H1 (cell line): ENCODE measurements around the gene TRAPPC12. TPM values are rescaled to one million over a fixed set of nuclear protein-coding genes. Genes with fewer than 3 reads are reported as not detected.

Experiments
- CTCF ChIA-PET: fragments of 300-600 bp; sonication (Branson Sonifier 250); formaldehyde crosslinking; loops from one replicate; lab custom pipeline; 2021; ENCODE audit not compliant: partially characterized antibody; lab: Charles Lee
- POLR2A ChIA-PET: fragments of 300-600 bp; sonication (Branson Sonifier 250); formaldehyde crosslinking; loops from one replicate; lab custom pipeline; 2021; ENCODE audit warnings: inconsistent platforms; ENCODE audit not compliant: partially characterized antibody; lab: Charles Lee
- DNase-seq, 2 experiments: peaks; one replicate each; pipeline versions ENCODE4 v3.0.0 to v3.0.0-alpha.2; 2010 to 2022; ENCODE audit warnings: low spot score in 2 of 2, low read depth in 1 of 2, mixed read lengths in 1 of 2
- FAIRE-seq: peaks from 2 replicates; lab custom pipeline; 2011; peaks lifted over from hg19 to GRCh38; lab: Jason Lieb, UNC
- H2AFZ ChIP-seq: 2 replicates; pipeline ENCODE4 v1.8.1; 2012; ENCODE audit warnings: low read length, inconsistent platforms
- H2AK5ac ChIP-seq: 2 replicates; pipeline ENCODE4 v1.6.1; 2013; ENCODE audit warnings: low read depth, low read length
- H2BK120ac ChIP-seq: replicated peaks from 2 replicates; pipeline ENCODE3; 2013; ENCODE audit warnings: low read depth, low read length, inconsistent platforms
- H2BK12ac ChIP-seq: 2 replicates; pipeline ENCODE4 v1.6.1; 2013; ENCODE audit warnings: low read depth, low read length
- H2BK15ac ChIP-seq: 2 replicates; pipeline ENCODE4 v1.6.1; 2013; ENCODE audit warnings: low read length
- H2BK20ac ChIP-seq: 2 replicates; pipeline ENCODE4 v1.6.1; 2013; ENCODE audit warnings: low read length
- H2BK5ac ChIP-seq: 2 replicates; pipeline ENCODE4 v1.6.1; 2013; ENCODE audit warnings: low read depth, low read length
- H3K14ac ChIP-seq: 2 replicates; pipeline ENCODE4 v1.6.1; 2013; ENCODE audit warnings: inconsistent platforms; ENCODE audit not compliant: insufficient read length
- H3K18ac ChIP-seq: 2 replicates; pipeline ENCODE4 v1.6.1; 2013; ENCODE audit warnings: low read length; ENCODE audit errors: extremely low read depth
- H3K23ac ChIP-seq: 2 replicates; pipeline ENCODE4 v1.6.1; 2013; ENCODE audit warnings: inconsistent platforms; ENCODE audit not compliant: insufficient read length
- H3K23me2 ChIP-seq: 2 replicates; pipeline ENCODE4 v1.6.1; 2013; ENCODE audit warnings: low read depth, low read length
- H3K27ac ChIP-seq: 2 replicates; pipeline ENCODE4 v1.6.1; 2011; ENCODE audit warnings: low read depth, low read length, inconsistent platforms
- H3K27me3 ChIP-seq, 4 experiments: replicated peaks in 1 of 4; 1 replicate in 1 of 4; 2 replicates in 3 of 4; pipeline versions ENCODE4 v1.6.1 to v1.8.1; 2011 to 2013; ENCODE audit warnings: low read length in 3 of 4, mild to moderate bottlenecking in 3 of 4, inconsistent platforms in 2 of 4, mixed read lengths in 2 of 4, moderate library complexity in 1 of 4; ENCODE audit not compliant: control insufficient read depth in 3 of 4, insufficient read depth in 3 of 4; ENCODE audit errors: extremely low read depth in 1 of 4
- H3K36me3 ChIP-seq, 4 experiments: 2 replicates each; pipeline versions ENCODE4 v1.6.1 to v1.8.1; 2011 to 2013; ENCODE audit warnings: mild to moderate bottlenecking in 4 of 4, low read length in 3 of 4, moderate library complexity in 2 of 4, control low read depth in 1 of 4, inconsistent platforms in 1 of 4; ENCODE audit not compliant: insufficient read depth in 4 of 4, control insufficient read depth in 2 of 4
- H3K4ac ChIP-seq: replicated peaks from 2 replicates; pipeline ENCODE3; 2013; ENCODE audit warnings: low read length, low read depth, mixed read lengths, inconsistent platforms; ENCODE audit not compliant: insufficient read length
- H3K4me1 ChIP-seq, 4 experiments: replicated peaks in 1 of 4; 1 replicate in 1 of 4; 2 replicates in 3 of 4; pipeline versions ENCODE4 v1.6.1 to v1.8.1; 2011 to 2013; ENCODE audit warnings: low read length in 3 of 4, inconsistent platforms in 2 of 4, mixed read lengths in 1 of 4; ENCODE audit not compliant: insufficient read depth in 4 of 4, control insufficient read depth in 3 of 4
- H3K4me2 ChIP-seq, 2 experiments: 2 replicates each; pipeline versions ENCODE4 v1.6.1 to v1.8.1; 2011 to 2013; ENCODE audit warnings: low read depth in 2 of 2, low read length in 2 of 2, control low read depth in 1 of 2, inconsistent platforms in 1 of 2, mild to moderate bottlenecking in 1 of 2; ENCODE audit not compliant: insufficient read depth in 1 of 2
- H3K4me3 ChIP-seq, 4 experiments: fragments of 200-600, 300-600 bp in 1 of 4; sonication (generic), shearing (Covaris generic), sonication (Bioruptor Twin) in 1 of 4; 2 replicates each; pipeline versions ENCODE4 v1.5.1 to v1.8.1; 2011 to 2016; ENCODE audit warnings: low read length in 4 of 4, low read depth in 3 of 4, control low read depth in 2 of 4, inconsistent platforms in 2 of 4, mild to moderate bottlenecking in 2 of 4, mixed read lengths in 1 of 4, moderate library complexity in 1 of 4; ENCODE audit not compliant: insufficient read depth in 2 of 4; ENCODE audit errors: extremely low read depth in 1 of 4
- H3K56ac ChIP-seq: replicated peaks from 2 replicates; pipeline ENCODE3; 2013; ENCODE audit warnings: low read depth, mild to moderate bottlenecking, mixed read lengths, low read length, inconsistent platforms; ENCODE audit not compliant: insufficient read length
- H3K79me1 ChIP-seq: 2 replicates; pipeline ENCODE4 v1.6.1; 2013; ENCODE audit warnings: low read depth, low read length, control low read depth
- H3K79me2 ChIP-seq, 2 experiments: 2 replicates each; pipeline versions ENCODE4 v1.6.1 to v1.8.1; 2012 to 2013; ENCODE audit warnings: low read length in 2 of 2, mild to moderate bottlenecking in 2 of 2, inconsistent platforms in 1 of 2; ENCODE audit not compliant: insufficient read depth in 2 of 2, control insufficient read depth in 1 of 2
- H3K9ac ChIP-seq, 4 experiments: replicated peaks in 1 of 4; 1 replicate in 1 of 4; 2 replicates in 3 of 4; pipeline versions ENCODE4 v1.6.1 to v1.8.1; 2011 to 2013; ENCODE audit warnings: low read depth in 3 of 4, low read length in 3 of 4, control low read depth in 2 of 4, mild to moderate bottlenecking in 2 of 4, moderate library complexity in 2 of 4, inconsistent platforms in 1 of 4; ENCODE audit errors: extremely low read depth in 1 of 4
- H3K9me3 ChIP-seq, 2 experiments: 2 replicates each; pipeline versions ENCODE4 v1.6.1 to v1.8.1; 2012 to 2013; ENCODE audit warnings: mild to moderate bottlenecking in 2 of 2, moderate library complexity in 2 of 2, control low read depth in 1 of 2, inconsistent platforms in 1 of 2, low read depth in 1 of 2, low read length in 1 of 2, mixed read lengths in 1 of 2; ENCODE audit not compliant: insufficient read depth in 2 of 2
- H4K20me1 ChIP-seq, 2 experiments: replicated peaks in 1 of 2; 2 replicates each; pipeline versions ENCODE3 to v1.8.1; 2011 to 2013; ENCODE audit warnings: inconsistent platforms in 2 of 2, low read length in 2 of 2, mild to moderate bottlenecking in 1 of 2; ENCODE audit not compliant: insufficient read depth in 2 of 2, control insufficient read depth in 1 of 2
- H4K5ac ChIP-seq: 2 replicates; pipeline ENCODE4 v1.6.1; 2013; ENCODE audit warnings: low read length, low read depth, mixed read lengths, inconsistent platforms; ENCODE audit not compliant: insufficient read length
- H4K8ac ChIP-seq: 2 replicates; pipeline ENCODE4 v1.8.0; 2013; ENCODE audit warnings: mild to moderate bottlenecking, moderate library complexity, low read length, inconsistent platforms; ENCODE audit not compliant: insufficient read depth; ENCODE audit errors: extremely low read depth
- H4K91ac ChIP-seq: replicated peaks from 2 replicates; pipeline ENCODE3; 2013; ENCODE audit warnings: low read length, mixed read lengths, inconsistent platforms; ENCODE audit not compliant: insufficient read length
- EGR1 ChIP-seq: IDR thresholded peaks from 2 replicates; pipeline ENCODE4 v1.6.1; 2011; ENCODE audit warnings: low read depth, low read length, borderline replicate concordance
- EP300 ChIP-seq, 2 experiments: IDR thresholded peaks; 1 replicate in 1 of 2; 2 replicates in 1 of 2; pipeline ENCODE4 v1.6.1; 2011 to 2012; ENCODE audit warnings: low read depth in 2 of 2, low read length in 2 of 2, mild to moderate bottlenecking in 2 of 2, borderline replicate concordance in 1 of 2, inconsistent platforms in 1 of 2, moderate library complexity in 1 of 2
- PHF8 ChIP-seq: fragments of 200-600 bp; sonication (generic); conservative IDR thresholded peaks from 2 replicates; pipeline ENCODE4 v1.7.1; 2012; ENCODE audit warnings: low read depth, mild to moderate bottlenecking, inconsistent platforms, low read length, moderate library complexity
- RBBP5 ChIP-seq: IDR thresholded peaks from 2 replicates; pipeline ENCODE4 v1.7.1; 2012; ENCODE audit warnings: low read depth, mild to moderate bottlenecking, inconsistent platforms, low read length, moderate library complexity, borderline replicate concordance
- WGBS, 2 experiments: shearing (Covaris generic) in 1 of 2; methylation state at CpG; one replicate each; pipeline versions ENCODE4 v1.1.6 to v1.1.7; 2013 to 2015; ENCODE audit warnings: low lambda C conversion rate in 2 of 2, mixed read lengths in 2 of 2, inconsistent platforms in 1 of 2, low coverage in 1 of 2, missing lambda C conversion rate in 1 of 2; ENCODE audit not compliant: insufficient replicate concordance in 2 of 2, insufficient coverage in 1 of 2, insufficient read length in 1 of 2; ENCODE audit errors: extremely low coverage in 1 of 2, missing lambda C conversion rate in 1 of 2; 5-methylcytosine and 5-hydroxymethylcytosine counted together
- polyA plus RNA-seq, 7 experiments: library from polyadenylated mRNA; depleted of rRNA in 3 of 7; stranded (reverse) in 5 of 7; unstranded in 2 of 7; fragments of >200 nt in 5 of 7; fragments of 200-250 nt in 2 of 7; gene quantifications; 1 replicate in 5 of 7; 2 replicates in 1 of 7; 4 replicates in 1 of 7; pipeline versions ENCODE4 v1.2.1 to v1.2.3, GENCODE V29; 2011 to 2013; ENCODE audit warnings: missing spikeins in 2 of 7, mixed read lengths in 2 of 7
- total RNA-seq: library from RNA; stranded (reverse); fragmentation: NEBNext Ultra II Directional; extraction: Animal tissue kit (Norgen Biotek cat#: 25700); gene quantifications from 2 replicates; pipeline ENCODE4 v1.2.1, GENCODE V29; 2021
- TF ChIP-seq, protein P1 (sequence below), 3 experiments: IDR thresholded peaks; 1 replicate in 2 of 3; 2 replicates in 1 of 3; pipeline versions ENCODE4 v1.5.1 to v1.6.1; 2011; ENCODE audit warnings: low read length in 3 of 3, mild to moderate bottlenecking in 3 of 3, inconsistent platforms in 2 of 3, low read depth in 1 of 3, moderate library complexity in 1 of 3; ENCODE audit not compliant: insufficient read depth in 1 of 3; ENCODE audit errors: control extremely low read depth in 1 of 3
- TF ChIP-seq, protein P2 (sequence below): IDR thresholded peaks from 2 replicates; pipeline ENCODE4 v1.6.1; 2011; ENCODE audit warnings: low read length, improper control_type of control experiment

Gene TRAPPC12
- total and polyA plus RNA-seq, 2 of the 8 experiments (the other 6 are each of a cell fraction or from before 2014, with no cell fraction given): 35.0 to 67.3 TPM

DNA sequence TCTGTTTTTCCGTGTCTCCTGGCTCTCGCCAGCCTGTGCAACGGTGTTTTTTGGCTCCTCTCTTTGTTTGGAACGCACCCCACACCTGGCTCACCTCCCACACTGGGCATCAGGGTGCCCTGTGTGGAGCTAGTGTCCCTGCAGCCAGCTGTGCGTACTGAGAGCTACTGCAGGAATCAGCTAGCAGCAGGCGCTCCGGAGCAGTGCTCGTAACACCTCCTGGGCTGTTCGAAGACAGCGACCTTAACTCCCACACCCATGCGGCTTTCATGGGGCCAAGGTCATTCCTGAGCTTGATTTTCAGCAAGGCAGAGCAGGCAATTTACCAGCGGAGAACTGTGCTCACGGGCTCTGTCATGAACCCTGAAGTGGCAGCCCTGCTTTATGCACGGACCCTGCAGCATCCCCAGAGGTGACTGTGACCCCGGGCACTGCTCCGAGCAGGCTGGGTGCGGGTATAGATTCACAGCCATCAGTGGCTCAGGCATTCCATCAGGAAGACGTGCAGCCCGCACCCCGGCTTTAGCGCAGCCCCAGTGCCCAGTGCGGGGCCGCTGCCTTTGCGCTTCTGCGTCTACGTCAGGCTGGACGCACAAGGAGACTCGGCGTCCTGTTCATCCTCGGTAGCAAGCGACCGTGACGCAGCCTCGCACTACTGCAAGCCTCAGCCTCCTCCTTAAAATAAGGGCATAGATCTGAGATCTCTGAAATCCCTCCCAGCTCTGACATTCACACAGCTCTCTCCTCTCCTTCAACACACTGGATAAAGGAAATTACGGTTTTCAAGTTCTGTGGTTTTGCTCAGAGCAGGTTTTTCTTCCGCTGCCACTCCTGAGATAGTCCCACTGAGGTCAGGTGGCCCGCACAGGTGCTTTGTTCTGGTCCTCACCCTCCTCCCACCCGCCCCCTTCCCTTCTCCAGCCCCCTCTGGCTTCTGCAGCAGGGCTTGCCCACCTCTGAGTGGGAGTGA, 81.6 kb downstream of the TRAPPC12 start:
- H4K91ac ChIP-seq: no peak overlapping the region
- no peak overlapping the region for H3K27ac ChIP-seq
- H4K20me1 ChIP-seq: peaks cover 0 to 2% of the 10 kb centered on the region in 2 experiments
- H3K27me3 ChIP-seq: no peaks in the 10 kb centered on the region
- no peak overlapping the region for H2BK12ac ChIP-seq
- ChIA-PET POLR2A (interaction anchor here (1.0 to 1.4 kb wide), 3 partner anchors 13 to 97 kb away, joined by 3 to 4 read pairs (median 4); partner anchors contain the start of gene RNASEH1), CTCF (interaction anchor here (0.7 to 12.1 kb wide), 19 partner anchors 9 to 190 kb away, joined by 3 to 152 read pairs (median 6); no protein-coding TSS in a partner anchor)
- H2BK20ac ChIP-seq: no peak overlapping the region
- H4K5ac ChIP-seq: no peak overlapping the region
- no peak overlapping the region for H2BK15ac ChIP-seq
- DNase-seq (no peak), FAIRE-seq (no peak)
- H3K79me1 ChIP-seq: no peaks in the 10 kb centered on the region; the same call in 1 of the 2 replicates
- H2AFZ ChIP-seq: no peak overlapping the region
- H2AK5ac ChIP-seq: no peak overlapping the region
- H3K4me2 ChIP-seq: no peak overlapping the region
- H3K36me3 ChIP-seq: peaks cover 0 to 7% (median 2%) of the 10 kb centered on the region in 4 experiments; a peak in 1 of 8 replicates
- no peak overlapping the region for H3K23ac ChIP-seq
- H3K56ac ChIP-seq: no peak overlapping the region
- H3K18ac ChIP-seq: no peak overlapping the region
- no peaks in the 10 kb centered on the region for H3K79me2 ChIP-seq
- H2BK120ac ChIP-seq: no peak overlapping the region
- no peak overlapping the region for H3K14ac ChIP-seq
- no peak overlapping the region for H3K4ac ChIP-seq
- H3K23me2 ChIP-seq: no peaks in the 10 kb centered on the region
- no peak overlapping the region for H3K4me3 ChIP-seq
- no peak overlapping the region for H2BK5ac ChIP-seq
- WGBS, 2 experiments: 90% methylated on average over 35 of the region's 38 CpGs; no CpG with 5 or more reads in 1 of the 2 experiments
- no peaks in the 10 kb centered on the region for H3K9me3 ChIP-seq
- peaks cover 5 to 10% (median 9%) of the 10 kb centered on the region in 4 experiments for H3K4me1 ChIP-seq
- no peak overlapping the region for H3K9ac ChIP-seq
- peak overlapping the region; percentile 71; the same call in 1 of the 2 replicates for H4K8ac ChIP-seq
- TF ChIP-seq PHF8 (no peak), EP300 (IDR thresholded peaks at IDR 0.05; ENCODE audit: borderline replicate concordance in 1 of 2, low read depth in 2 of 2, low read length in 2 of 2) (no peak), EGR1 (no peak), RBBP5 (no peak)
- TF ChIP-seq, protein P1, sequence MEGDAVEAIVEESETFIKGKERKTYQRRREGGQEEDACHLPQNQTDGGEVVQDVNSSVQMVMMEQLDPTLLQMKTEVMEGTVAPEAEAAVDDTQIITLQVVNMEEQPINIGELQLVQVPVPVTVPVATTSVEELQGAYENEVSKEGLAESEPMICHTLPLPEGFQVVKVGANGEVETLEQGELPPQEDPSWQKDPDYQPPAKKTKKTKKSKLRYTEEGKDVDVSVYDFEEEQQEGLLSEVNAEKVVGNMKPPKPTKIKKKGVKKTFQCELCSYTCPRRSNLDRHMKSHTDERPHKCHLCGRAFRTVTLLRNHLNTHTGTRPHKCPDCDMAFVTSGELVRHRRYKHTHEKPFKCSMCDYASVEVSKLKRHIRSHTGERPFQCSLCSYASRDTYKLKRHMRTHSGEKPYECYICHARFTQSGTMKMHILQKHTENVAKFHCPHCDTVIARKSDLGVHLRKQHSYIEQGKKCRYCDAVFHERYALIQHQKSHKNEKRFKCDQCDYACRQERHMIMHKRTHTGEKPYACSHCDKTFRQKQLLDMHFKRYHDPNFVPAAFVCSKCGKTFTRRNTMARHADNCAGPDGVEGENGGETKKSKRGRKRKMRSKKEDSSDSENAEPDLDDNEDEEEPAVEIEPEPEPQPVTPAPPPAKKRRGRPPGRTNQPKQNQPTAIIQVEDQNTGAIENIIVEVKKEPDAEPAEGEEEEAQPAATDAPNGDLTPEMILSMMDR (IDR thresholded peaks at IDR 0.05; ENCODE audit: control extremely low read depth in 1 of 3, insufficient read depth in 1 of 3, low read depth in 1 of 3, low read length in 3 of 3): no peak
- TF ChIP-seq, protein P2, sequence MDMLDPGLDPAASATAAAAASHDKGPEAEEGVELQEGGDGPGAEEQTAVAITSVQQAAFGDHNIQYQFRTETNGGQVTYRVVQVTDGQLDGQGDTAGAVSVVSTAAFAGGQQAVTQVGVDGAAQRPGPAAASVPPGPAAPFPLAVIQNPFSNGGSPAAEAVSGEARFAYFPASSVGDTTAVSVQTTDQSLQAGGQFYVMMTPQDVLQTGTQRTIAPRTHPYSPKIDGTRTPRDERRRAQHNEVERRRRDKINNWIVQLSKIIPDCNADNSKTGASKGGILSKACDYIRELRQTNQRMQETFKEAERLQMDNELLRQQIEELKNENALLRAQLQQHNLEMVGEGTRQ: no peak
